ENCODE data around the gene NKX6-1.

NKX6-1 gene

DNA sequence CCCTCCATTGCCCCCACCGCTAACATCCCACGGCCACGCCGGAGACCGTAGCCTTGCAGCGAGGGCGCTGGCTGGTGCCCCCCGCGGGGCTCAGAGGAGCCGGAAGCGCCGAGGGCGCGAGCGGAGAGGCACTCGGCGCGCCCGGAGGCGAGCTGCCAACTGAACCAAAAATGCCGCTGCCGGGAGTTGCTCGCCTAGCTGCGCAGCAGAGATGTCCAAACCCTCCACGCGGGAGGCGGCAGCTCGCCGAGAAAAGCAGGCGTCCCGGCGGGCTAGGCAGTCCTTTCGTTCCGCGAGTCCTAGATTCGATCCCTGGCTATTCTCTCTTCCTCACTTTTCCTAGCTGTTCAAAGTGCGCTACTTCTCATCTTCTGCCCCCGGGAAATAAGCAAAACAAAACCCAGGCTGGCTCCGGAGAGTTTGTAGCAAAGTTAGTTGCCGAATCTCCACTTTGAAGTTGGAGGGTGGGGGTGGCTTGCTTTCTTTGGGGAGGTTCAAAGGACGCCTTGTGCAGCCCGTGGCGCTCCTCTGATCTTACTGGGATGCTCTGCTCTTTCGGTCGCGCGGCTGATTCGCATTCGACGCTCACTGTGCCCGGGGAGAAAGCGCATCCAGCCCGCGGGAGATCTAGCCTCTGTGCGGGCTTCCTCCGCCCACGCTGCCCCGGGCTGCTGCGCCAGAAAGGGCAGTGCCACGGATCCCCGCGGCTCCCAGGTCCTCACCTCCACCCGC is 723 bp downstream of the NKX6-1 start:
- DNase-seq (ENCODE audit: extremely low read depth in 1 of 2, low read depth in 1 of 2): no peak

- DNase-seq (ENCODE audit: extremely low read depth in 1 of 2, low read depth in 1 of 2): no peak
Measured at GRCh38 chr4:84497504-84498202, 1.4 kb downstream of the NKX6-1 start.

GRCh38 chr4:84496706-84497503 is 2.2 kb downstream of the NKX6-1 start:
- no peak for DNase-seq (ENCODE audit: extremely low read depth in 1 of 2, low read depth in 1 of 2)

GRCh38 chr4:84496331-84496705 is 2.8 kb downstream of the NKX6-1 start:
- no peak for DNase-seq (ENCODE audit: extremely low read depth in 1 of 2, low read depth in 1 of 2)

GRCh38 chr4:84495794-84496261 is 3.3 kb downstream of the NKX6-1 start:
- no peak for DNase-seq (ENCODE audit: extremely low read depth in 1 of 2, low read depth in 1 of 2)

- DNase-seq (ENCODE audit: extremely low read depth in 1 of 2, low read depth in 1 of 2): no peak
Measured at GRCh38 chr4:84495118-84495793, 3.8 kb downstream of the NKX6-1 start.

GRCh38 chr4:84494531-84494930 is 4.6 kb downstream of the NKX6-1 start:
- no peak for DNase-seq (ENCODE audit: extremely low read depth in 1 of 2, low read depth in 1 of 2)

DNA sequence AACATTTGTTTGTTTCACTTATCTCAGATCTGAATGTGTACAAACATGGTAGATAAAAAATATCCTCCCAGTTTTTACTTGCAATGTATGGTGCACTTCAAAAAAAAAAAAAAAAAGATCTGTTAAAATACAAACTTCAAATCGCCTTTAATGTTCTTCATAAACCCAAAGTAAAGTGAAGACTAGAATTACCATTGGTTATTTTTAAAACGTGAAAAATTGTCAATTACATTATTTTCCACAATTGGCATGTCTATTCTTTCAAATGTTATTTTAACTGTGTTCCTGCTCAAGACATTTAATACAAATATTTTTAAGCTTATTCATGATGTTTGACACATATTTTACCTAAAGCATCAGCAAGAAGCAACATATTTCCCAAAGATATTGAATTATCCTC is 5.0 kb downstream of the NKX6-1 start:
- no peak for DNase-seq (ENCODE audit: extremely low read depth in 1 of 2, low read depth in 1 of 2)

GRCh38 chr4:84493092-84493850 is 5.8 kb downstream of the NKX6-1 start:
- no peak for DNase-seq (ENCODE audit: extremely low read depth in 1 of 2, low read depth in 1 of 2)

- no peak for DNase-seq (ENCODE audit: extremely low read depth in 1 of 2, low read depth in 1 of 2)
Measured at GRCh38 chr4:84492737-84493091, 6.4 kb downstream of the NKX6-1 start.

DNA sequence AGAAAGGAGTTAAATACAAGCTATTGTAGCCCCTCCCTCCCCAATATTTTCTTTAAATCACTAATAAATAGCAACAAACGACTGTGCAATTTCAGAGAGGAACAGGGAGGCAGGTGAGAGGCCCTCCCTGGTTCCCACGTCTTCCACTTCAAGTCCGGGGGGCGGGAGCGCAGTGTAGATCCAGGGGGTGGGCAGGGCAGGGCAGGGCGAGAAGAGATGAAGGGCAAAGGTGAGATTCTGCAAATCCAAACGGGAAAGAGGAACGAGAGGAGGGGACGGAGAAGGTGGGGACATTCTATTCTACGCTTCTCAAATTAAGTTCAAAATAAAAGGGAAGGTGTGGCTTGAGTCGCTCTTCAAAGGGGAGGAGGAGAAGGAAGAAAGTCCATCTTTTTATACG is 6.8 kb downstream of the NKX6-1 start:
- DNase-seq (ENCODE audit: extremely low read depth in 1 of 2, low read depth in 1 of 2): no peak

DNA sequence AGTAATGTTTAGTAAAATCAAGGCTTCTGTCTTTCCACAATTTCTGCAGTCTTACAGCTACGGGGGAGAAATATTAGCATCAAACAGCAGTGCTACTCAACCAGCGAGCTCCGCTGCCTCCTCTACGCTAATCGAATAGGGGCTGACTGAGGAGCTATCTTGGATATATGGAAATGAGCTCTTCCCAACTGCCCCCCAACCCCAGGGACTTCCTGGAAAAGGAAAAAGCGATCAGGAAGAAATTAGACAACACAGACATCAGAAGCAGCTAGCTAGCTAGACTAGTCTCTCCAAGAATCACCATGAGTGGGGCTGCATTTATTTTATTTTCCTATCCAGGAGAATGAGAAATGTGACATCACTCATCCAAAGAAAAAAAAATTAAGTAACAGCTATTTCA is 7.6 kb downstream of the NKX6-1 start:
- DNase-seq (ENCODE audit: extremely low read depth in 1 of 2, low read depth in 1 of 2): no peak

DNA sequence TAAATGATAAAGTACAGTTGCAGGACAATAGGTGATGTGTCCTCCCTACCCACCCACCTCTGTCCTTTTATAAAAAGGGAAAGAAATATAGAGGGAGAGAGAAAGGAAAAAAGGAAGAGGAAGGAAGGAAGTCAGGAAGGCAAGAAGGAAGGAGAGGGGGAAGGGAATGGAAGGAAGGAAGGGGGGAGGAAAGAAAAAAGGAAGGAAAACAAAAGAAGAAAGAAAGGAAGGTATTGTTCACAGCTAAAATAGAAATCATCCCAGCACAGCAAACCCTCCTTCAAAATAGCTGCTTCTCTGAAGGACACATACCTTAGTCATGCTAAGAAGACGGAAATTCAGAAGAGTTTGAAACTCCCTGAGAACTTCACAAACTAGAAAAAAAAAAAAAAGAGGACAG is 8.4 kb downstream of the NKX6-1 start:
- DNase-seq (ENCODE audit: extremely low read depth in 1 of 2, low read depth in 1 of 2): no peak

DNA sequence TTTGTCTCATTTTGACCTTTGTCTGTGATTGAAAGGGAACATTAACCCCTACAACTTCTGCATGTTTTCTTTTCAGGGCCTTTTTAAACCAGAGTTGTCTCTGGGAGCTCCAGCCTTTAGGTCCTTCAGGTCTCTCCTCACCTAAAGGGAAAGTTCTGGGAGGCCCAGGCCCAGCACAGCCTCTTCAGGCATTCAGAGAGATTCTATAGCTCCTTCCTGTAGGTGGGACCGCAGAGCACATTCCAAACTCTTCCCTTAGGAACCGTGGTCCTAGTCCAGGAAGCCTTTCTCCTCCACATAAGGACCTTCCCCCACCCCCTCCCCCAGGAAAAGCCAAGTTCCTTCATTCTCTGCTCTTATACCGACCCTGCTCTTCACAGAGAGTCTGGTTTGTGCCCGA is 14.9 kb downstream of the NKX6-1 start:
- DNase-seq (ENCODE audit: extremely low read depth in 1 of 2, low read depth in 1 of 2): no peak

DNA sequence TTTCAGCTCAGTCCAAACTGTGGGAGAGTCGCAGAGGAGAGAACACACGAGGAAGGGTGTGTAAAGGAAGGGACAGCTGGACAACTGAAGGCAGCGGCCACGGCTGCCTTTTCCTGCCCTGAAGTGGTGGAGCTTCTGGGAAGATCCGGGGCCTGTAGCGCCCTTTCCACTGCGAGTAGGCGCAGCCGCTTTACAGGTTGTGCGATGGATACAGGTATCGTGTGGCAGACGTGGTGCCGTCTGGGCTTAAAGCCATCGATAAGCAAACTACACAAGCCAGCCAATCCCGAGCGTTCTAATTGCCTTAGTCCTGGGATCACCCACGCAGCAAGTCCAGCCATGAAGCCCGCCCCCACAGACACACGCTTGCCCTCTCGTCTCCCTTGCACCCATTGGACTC is 15.4 kb downstream of the NKX6-1 start:
- no peak for DNase-seq (ENCODE audit: extremely low read depth in 1 of 2, low read depth in 1 of 2)

DNA sequence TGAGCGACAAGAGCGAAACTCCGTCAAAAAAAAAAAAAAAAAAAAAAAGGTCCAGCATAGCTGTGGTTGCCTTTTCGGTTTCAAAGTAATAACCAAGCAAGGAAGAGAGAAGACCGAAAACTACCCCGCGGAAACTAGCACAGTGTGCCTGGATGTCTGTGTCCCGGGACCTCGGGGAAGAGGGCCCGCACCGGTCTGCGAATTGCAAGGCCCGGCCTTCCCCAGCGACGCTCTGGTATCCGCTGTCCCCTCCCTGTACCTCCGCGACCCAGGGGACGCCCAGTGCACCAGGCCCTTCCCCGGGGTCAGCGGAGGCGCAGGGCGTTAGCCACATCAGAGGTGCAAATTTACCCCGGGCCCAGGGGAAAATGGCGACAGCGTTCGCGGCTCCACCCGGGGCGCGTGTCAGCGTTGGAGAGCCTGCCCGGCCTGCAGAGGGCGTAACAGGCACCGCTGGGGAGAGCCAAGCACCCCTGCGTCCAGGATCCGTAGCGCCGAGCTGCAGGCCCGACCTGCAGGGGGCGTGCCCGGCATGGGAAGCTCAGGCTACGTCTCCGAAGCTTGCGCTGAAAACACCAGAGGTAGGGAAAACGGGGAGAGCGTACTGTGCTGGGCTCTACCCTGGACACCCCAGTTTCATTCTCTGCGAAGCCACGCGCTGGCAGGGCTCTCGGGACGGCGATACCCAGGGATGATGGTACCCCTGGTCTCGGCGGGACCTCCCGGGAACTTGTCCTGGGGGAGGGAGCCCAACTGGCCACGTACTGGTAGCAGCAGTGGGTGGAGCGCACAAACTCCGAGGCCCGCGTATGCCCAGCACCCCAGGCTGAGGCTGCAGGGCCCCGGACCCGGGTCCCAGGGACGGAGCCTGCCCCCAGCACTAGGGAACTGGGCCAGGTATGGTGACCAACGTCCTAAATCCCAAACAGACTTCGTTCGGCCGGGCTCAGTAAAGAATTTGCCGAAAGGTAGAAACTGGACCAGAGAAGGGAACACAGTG is 16.2 kb downstream of the NKX6-1 start:
- DNase-seq (ENCODE audit: extremely low read depth in 1 of 2, low read depth in 1 of 2): no peak

GRCh38 chr4:84481860-84482245 is 17.2 kb downstream of the NKX6-1 start:
- DNase-seq (ENCODE audit: extremely low read depth in 1 of 2, low read depth in 1 of 2): no peak

DNA sequence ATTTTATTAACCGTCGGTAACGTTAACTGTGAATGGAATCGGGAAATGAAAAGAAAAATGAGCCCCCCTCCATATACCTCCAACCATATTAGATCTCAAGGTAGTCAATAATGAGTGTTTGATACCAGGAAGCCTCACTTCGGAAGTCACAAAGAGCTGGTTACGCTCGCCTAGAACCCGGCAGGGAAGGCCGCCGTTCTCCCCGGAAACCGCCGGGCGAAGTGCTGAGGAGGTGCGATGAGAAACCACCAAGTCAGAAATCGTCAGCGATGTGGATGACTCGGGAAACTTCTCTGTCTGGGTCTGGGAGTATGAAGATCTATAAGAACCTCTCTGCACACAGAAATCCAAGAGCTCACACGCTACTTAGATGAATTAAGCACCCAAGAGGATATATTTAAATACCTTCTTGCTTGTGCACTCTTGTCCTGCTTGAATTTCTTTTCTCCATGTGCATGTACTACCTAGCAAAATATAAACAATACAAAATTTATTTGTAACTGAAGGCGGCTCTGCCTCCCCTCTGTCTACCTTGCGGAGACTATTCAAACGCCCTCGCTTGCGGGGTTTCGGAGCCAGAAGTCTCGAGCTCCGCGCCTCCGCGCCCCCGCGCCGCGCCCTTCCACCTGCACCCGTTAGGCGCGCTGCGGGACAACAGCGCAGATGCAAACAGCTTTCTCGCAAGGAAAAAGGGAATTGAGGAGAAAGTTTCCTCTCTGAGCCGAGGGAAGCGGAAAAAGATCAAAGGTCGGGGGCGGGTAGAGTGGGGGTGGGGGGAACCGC is 17.8 kb downstream of the NKX6-1 start:
- DNase-seq (ENCODE audit: extremely low read depth in 1 of 2, low read depth in 1 of 2): no peak

- DNase-seq (ENCODE audit: extremely low read depth in 1 of 2, low read depth in 1 of 2): no peak
Measured at GRCh38 chr4:84480082-84480481, 19.0 kb downstream of the NKX6-1 start.

Data from stimulated activated CD8-positive, alpha-beta memory T cell treated with anti-CD3 and anti-CD28 coated beads, Interleukin-7, amount 100 ng/mL, for 48 hours (primary cell).